Umbilical cord (tissue), 2 donors: ENCODE measurements around the gene ELAVL1. TPM values are rescaled to one million over a fixed set of nuclear protein-coding genes. Genes with fewer than 3 reads are reported as not detected.
A peak's percentile ranks its signal among the peaks of the same experiment; 100 is the strongest.
"Not testable (repeated sequence)": the region's sequence is repeated elsewhere in the genome, so short reads cannot be mapped to it uniquely, and the experiment has no call there.

Experiments used
- DNase-seq: peaks from one replicate; pipeline ENCODE4 v3.0.0-alpha.2; 2015; ENCODE audit warnings: low spot score
- total RNA-seq: library from RNA; depleted of rRNA; stranded (reverse); fragments of >200 nt; gene quantifications from one replicate; pipeline ENCODE4 v1.2.3, GENCODE V29; 2014; ENCODE audit warnings: low replicate concordance; ENCODE audit not compliant: insufficient read depth

Gene ELAVL1
- 16.1 TPM for total RNA-seq

- DNase-seq: peak; percentile 88
Observed at GRCh38 chr19:8005534-8006256, at the start of gene ELAVL1. Gene ELAVL1, minus strand, starts transcription at chr19:8005641. Its CDS starts 13,826 bp downstream, at chr19:7991815.

GRCh38 chr19:8054169-8054568, 48.7 kb upstream of the ELAVL1 start:
- no peak for DNase-seq

GRCh38 chr19:8052464-8052859, 47.0 kb upstream of the ELAVL1 start, which contains the start of gene CCL25:
Gene CCL25, plus strand, starts transcription at chr19:8052760. Its CDS starts 290 bp downstream, at chr19:8053050.
- DNase-seq: no peak

GRCh38 chr19:8050274-8051096, 45.0 kb upstream of the ELAVL1 start:
- DNase-seq: peak; percentile 69

GRCh38 chr19:8046569-8047165, 41.2 kb upstream of the ELAVL1 start:
- no peak for DNase-seq

GRCh38 chr19:8045872-8046568, 40.6 kb upstream of the ELAVL1 start:
- no peak for DNase-seq

- no peak for DNase-seq
Observed at GRCh38 chr19:8044018-8044417, 38.6 kb upstream of the ELAVL1 start.

- DNase-seq: no peak
Observed at GRCh38 chr19:8042900-8043299, 37.5 kb upstream of the ELAVL1 start.

GRCh38 chr19:8041531-8041931, 36.1 kb upstream of the ELAVL1 start:
- DNase-seq: no peak

GRCh38 chr19:8039231-8039630, 33.8 kb upstream of the ELAVL1 start:
- DNase-seq: no peak

GRCh38 chr19:8038815-8039214, 33.4 kb upstream of the ELAVL1 start:
- DNase-seq: no peak

- DNase-seq: no peak
Observed at GRCh38 chr19:8036434-8037099, 31.1 kb upstream of the ELAVL1 start.

- no peak for DNase-seq
Observed at GRCh38 chr19:8034178-8034525, 28.7 kb upstream of the ELAVL1 start.

- DNase-seq: peak; percentile 52
Observed at GRCh38 chr19:8033287-8034177, 28.1 kb upstream of the ELAVL1 start.

GRCh38 chr19:8030960-8031359, 25.5 kb upstream of the ELAVL1 start:
- DNase-seq: no peak

- DNase-seq: no peak
Observed at GRCh38 chr19:8028951-8029491, 23.6 kb upstream of the ELAVL1 start.

- no peak for DNase-seq
Observed at GRCh38 chr19:8025316-8025715, 19.9 kb upstream of the ELAVL1 start.

GRCh38 chr19:8024256-8024655, 18.8 kb upstream of the ELAVL1 start:
- DNase-seq: not testable (repeated sequence)

GRCh38 chr19:8023371-8023770, 17.9 kb upstream of the ELAVL1 start:
- DNase-seq: no peak

- no peak for DNase-seq
Observed at GRCh38 chr19:8022275-8022674, 16.8 kb upstream of the ELAVL1 start.
